ENCODE data around the gene SMTNL2.
"Not testable (repeated sequence)": the region's sequence is repeated elsewhere in the genome, so short reads cannot be mapped to it uniquely, and the experiment has no call there.

The SMTNL2 gene

GRCh38 chr17:4592240-4593005, 8.1 kb downstream of the SMTNL2 start:
- H3K4me3 Mint-ChIP-seq = no peak overlapping the region
- H3K27ac Mint-ChIP-seq = no peak overlapping the region
- H3K36me3 Mint-ChIP-seq (ENCODE audit: low read depth) = peaks cover 5% of the 10 kb centered on the region
- no peaks in the 10 kb centered on the region for H3K9me3 Mint-ChIP-seq
- DNase-seq = no peak
- no peak for TF ChIP-seq CTCF (IDR thresholded peaks at IDR 0.05)
- peaks cover 19% of the 10 kb centered on the region for H3K27me3 Mint-ChIP-seq (ENCODE audit: low read depth, poor library complexity)
- H3K4me1 Mint-ChIP-seq = peaks cover 67% of the 10 kb centered on the region

GRCh38 chr17:4593021-4593421, 8.7 kb downstream of the SMTNL2 start:
- Mint-ChIP-seq H3K27me3 (ENCODE audit: low read depth, poor library complexity) (peaks cover 15% of the 10 kb centered on the region), H3K36me3 (ENCODE audit: low read depth) (peaks cover 9% of the 10 kb centered on the region), H3K4me1 (peaks cover 68% of the 10 kb centered on the region)

GRCh38 chr17:4594406-4594805, 10.1 kb downstream of the SMTNL2 start:
- Mint-ChIP-seq H3K27me3 (ENCODE audit: low read depth, poor library complexity) (peaks cover 17% of the 10 kb centered on the region), H3K36me3 (ENCODE audit: low read depth) (peaks cover 9% of the 10 kb centered on the region), H3K4me3 (no peak overlapping the region), H3K9me3 (no peaks in the 10 kb centered on the region), H3K4me1 (peaks cover 68% of the 10 kb centered on the region), H3K27ac (no peak overlapping the region)
- DNase-seq = no peak
- TF ChIP-seq CTCF (IDR thresholded peaks at IDR 0.05) = no peak

More at GRCh38 chr17:4593021-4593421, 8.7 kb downstream of the SMTNL2 start:
- H3K9me3 Mint-ChIP-seq = no peaks in the 10 kb centered on the region
- no peak overlapping the region for H3K4me3 Mint-ChIP-seq
- H3K27ac Mint-ChIP-seq = no peak overlapping the region
- TF ChIP-seq CTCF (IDR thresholded peaks at IDR 0.05) = no peak
- no peak for DNase-seq

- H3K9me3 Mint-ChIP-seq = no peaks in the 10 kb centered on the region
- DNase-seq = peak; percentile 79
- no peak overlapping the region for H3K27ac Mint-ChIP-seq
- TF ChIP-seq CTCF (IDR thresholded peaks at IDR 0.05) = peak; percentile 50
- H3K36me3 Mint-ChIP-seq (ENCODE audit: low read depth) = peaks cover 9% of the 10 kb centered on the region
- no peak overlapping the region for H3K4me3 Mint-ChIP-seq
- H3K27me3 Mint-ChIP-seq (ENCODE audit: low read depth, poor library complexity) = peaks cover 13% of the 10 kb centered on the region
- peaks cover 70% of the 10 kb centered on the region for H3K4me1 Mint-ChIP-seq
These were observed 10.8 kb downstream of the SMTNL2 start for GRCh38 chr17:4594931-4595684.

GRCh38 chr17:4595685-4596342, 11.5 kb downstream of the SMTNL2 start:
- not testable (repeated sequence) for H3K9me3 Mint-ChIP-seq; H3K27me3 Mint-ChIP-seq (ENCODE audit: low read depth, poor library complexity); H3K27ac Mint-ChIP-seq; DNase-seq; H3K4me3 Mint-ChIP-seq; H3K36me3 Mint-ChIP-seq (ENCODE audit: low read depth)
- H3K4me1 Mint-ChIP-seq = peaks cover 70% of the 10 kb centered on the region
